Stimulated activated CD4-positive, alpha-beta T cell treated with anti-CD3 and anti-CD28 coated beads, Interleukin-15, amount 100 ng/mL, for 1 hour (primary cell): ENCODE data around the gene DNAH5.

ENCODE experiments used
- DNase-seq, 2 donors: peaks; one replicate each; pipeline ENCODE4 v3.0.0-alpha.2; 2020; ENCODE audit warnings: low read depth in 1 of 2, low spot score in 1 of 2

Gene DNAH5

GRCh38 chr5:13708906-13709305 is 235.6 kb downstream of the DNAH5 start:
- DNase-seq = no peak

GRCh38 chr5:13708432-13708831 is 236.1 kb downstream of the DNAH5 start:
- DNase-seq = no peak

- DNase-seq = no peak
Observed at GRCh38 chr5:13704396-13704795, 240.1 kb downstream of the DNAH5 start.

GRCh38 chr5:13700626-13701025 is 243.9 kb downstream of the DNAH5 start:
- no peak for DNase-seq

GRCh38 chr5:13698885-13699284 is 245.6 kb downstream of the DNAH5 start:
- no peak for DNase-seq

- DNase-seq = no peak
Observed at GRCh38 chr5:13695076-13695712, 249.3 kb downstream of the DNAH5 start.

GRCh38 chr5:13692172-13692571 is 252.3 kb downstream of the DNAH5 start:
- DNase-seq = no peak

GRCh38 chr5:13676531-13676930 is 268.0 kb downstream of the DNAH5 start:
- DNase-seq = no peak

- no peak for DNase-seq
Observed at GRCh38 chr5:13674391-13674790, 270.1 kb downstream of the DNAH5 start.

GRCh38 chr5:13673511-13673910 is 271.0 kb downstream of the DNAH5 start:
- DNase-seq = no peak

- no peak for DNase-seq
Observed at GRCh38 chr5:13664377-13664776, 280.1 kb downstream of the DNAH5 start.

- no peak for DNase-seq
Observed at GRCh38 chr5:13662626-13663025, 281.9 kb downstream of the DNAH5 start.

- DNase-seq = no peak
Observed at GRCh38 chr5:13661272-13661671, 283.2 kb downstream of the DNAH5 start.

GRCh38 chr5:13660072-13660471 is 284.4 kb downstream of the DNAH5 start:
- DNase-seq = no peak

GRCh38 chr5:13659391-13659790 is 285.1 kb downstream of the DNAH5 start:
- DNase-seq = no peak

GRCh38 chr5:13658761-13659160 is 285.7 kb downstream of the DNAH5 start:
- DNase-seq = no peak

- no peak for DNase-seq
Observed at GRCh38 chr5:13658152-13658551, 286.3 kb downstream of the DNAH5 start.

GRCh38 chr5:13653709-13654108 is 290.8 kb downstream of the DNAH5 start:
- DNase-seq = no peak

- no peak for DNase-seq
Observed at GRCh38 chr5:13649656-13650055, 294.8 kb downstream of the DNAH5 start.

- DNase-seq = no peak
Observed at GRCh38 chr5:13648822-13649221, 295.7 kb downstream of the DNAH5 start.

- DNase-seq = no peak
Observed at GRCh38 chr5:13643734-13644133, 300.8 kb downstream of the DNAH5 start.

GRCh38 chr5:13643196-13643595 is 301.3 kb downstream of the DNAH5 start:
- DNase-seq = no peak
